NCI-H2107 treated with DMSO at 0.1 percent for 48 hours (cell line): Measurements from ENCODE around the gene KMT2C.
"Not testable (repeated sequence)": the region's sequence is repeated elsewhere in the genome, so short reads cannot be mapped to it uniquely, and the experiment has no call there.

Source experiments
- DNase-seq: peaks from one replicate; lab custom pipeline; 2025; ENCODE audit not compliant: unreplicated experiment; lab: John Stamatoyannopoulos, UW

The KMT2C gene

DNA sequence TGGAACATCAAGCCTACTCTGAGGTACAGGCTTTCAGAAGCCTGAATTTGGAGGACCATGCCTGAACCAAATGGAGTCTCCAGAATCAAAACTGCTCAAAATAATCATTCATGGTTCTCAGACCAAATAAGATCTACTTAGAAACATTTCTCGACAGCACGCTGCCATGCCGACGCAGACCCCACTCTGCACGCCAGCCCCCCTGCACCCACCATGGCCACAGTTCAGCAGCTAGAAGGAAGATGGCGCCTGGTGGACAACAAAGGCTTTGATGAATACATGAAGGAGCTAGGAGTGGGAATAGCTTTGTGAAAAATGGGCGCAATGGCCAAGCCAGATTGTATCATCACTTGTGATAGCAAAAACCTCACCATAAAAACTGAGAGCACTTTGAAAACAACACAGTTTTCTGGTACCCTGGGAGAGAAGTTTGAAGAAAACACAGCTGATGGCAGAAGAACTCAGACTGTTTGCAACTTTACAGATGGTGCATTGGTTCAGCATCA lies 6.6 kb upstream of the KMT2C start:
- no peak for DNase-seq

DNA sequence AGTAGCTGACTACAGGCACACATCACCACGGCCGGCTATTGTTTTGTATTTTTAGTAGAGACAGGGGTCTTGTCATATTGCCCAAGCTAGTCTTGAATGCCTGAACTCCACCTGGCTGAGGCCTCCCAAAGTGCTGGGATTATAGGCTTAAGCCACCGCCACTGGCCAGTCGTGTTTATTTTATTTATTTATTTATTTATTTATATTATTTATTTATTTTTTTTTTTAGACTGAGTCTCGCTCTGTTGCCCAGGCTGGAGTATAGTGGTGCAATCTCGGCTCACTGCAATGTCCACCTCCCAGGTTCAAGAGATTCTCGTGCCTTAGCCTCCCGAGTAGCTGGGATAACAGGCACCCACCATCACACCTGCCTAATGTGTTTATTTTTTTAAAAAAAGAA lies 6.0 kb upstream of the KMT2C start:
- not testable (repeated sequence) for DNase-seq

DNA sequence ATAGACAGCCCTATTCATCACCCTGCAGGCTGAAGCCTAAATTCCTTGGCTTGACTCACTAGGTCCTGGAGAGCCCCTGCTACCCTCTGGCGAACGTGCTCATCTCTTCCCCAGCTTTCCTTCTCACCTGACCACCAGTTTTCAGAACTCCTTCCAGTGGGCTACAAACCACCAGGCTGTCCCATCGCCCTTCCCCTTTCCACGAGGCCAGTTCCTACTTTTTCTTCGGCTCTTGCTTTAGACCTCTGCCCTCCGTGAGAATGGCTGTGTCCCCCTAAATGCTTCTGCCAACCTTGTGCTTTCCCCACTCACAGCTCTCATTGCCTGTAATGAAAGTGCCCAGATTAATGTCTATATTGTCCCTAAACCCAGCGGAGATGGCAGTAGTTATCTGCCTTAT lies 5.4 kb upstream of the KMT2C start:
- DNase-seq, result not testable (repeated sequence)

DNA sequence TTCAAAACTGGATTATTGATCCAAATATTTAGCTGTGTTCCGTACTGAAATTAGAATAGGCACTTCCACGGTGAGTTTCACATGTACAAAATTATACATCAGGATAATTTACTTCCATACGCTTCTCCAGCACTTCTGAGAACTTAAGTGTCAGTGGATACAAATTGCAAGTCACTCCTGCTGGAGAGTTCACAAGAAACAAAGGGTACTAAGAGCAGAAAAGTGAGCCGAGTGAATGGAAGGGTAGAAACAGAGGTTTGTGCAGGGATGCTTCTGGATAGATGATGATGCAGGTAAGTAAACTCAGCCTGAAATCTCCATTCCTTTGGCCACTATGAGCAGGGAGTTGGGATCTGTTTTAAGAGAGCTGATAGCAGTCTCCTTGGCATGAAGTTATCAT lies 2.2 kb upstream of the KMT2C start:
- DNase-seq, result not testable (repeated sequence)

DNA sequence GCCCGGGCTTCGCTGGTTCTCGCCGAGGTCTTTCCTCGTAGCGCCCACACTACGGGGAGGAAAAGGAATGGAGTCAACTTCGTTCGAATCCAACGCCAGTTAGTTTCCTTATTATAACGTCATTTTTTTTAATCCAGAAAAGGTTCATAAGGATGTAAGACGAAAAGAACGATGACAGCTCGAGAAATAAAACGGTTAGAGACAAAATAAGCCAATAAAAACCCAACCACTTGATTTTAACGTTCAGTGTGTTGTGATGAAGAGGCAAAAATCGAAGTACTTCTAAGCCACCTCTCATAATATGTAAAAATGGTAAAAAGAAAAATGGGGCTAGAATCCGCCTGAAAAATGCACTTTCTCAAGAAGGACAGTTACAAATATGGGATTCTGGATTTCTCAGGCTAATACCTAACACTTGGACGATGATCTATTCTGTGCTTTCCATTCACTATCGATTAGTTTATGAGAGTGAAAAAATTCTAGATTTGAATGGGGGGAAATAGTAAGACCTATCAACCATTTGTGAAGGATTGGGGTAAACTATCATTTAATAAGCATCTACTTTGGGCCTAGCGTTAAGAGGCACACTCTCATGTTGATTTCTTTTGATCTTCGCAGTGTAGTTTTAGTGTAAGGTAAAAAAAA lies 1.2 kb upstream of the KMT2C start:
- not testable (repeated sequence) for DNase-seq

DNA sequence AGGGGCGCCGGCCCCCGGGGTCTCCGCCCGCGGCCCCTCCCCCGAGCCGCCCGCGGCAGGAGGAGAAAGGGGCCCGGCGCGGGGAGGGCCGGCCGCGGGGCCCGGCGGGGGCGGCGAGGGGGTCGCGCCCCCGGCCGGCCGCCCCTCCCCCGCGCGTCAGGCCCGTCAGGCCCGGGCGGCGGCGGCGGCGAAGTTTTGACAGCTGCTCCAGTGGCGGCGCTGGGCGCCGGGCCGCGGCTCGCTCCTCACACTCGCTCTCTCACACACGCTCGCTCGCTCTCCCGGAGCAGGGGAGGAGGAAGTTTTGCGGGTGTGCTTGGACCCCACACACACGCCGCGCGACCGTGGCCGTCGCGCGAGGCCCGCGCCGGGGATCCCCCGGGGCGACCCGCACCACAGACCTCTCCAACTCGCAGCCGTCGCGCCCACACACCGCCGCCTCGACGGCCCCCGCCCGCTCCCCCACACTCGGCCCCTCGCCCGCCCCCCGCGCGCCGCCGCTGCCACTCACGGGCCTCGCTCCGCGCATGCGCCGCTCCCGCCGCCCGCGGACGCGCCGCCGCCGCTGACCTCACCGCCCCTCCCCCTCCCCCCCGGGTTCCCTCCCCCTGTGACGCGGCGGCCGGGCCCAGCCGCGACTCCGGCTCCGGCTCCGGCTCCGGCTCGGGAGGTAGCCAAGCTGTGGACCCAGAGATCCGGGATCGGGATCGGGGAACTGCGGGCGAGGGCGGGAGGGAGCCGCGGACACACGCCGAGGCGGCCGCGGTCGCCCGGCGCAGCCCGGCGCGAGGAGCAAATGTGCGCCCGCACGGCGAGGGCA lies 518 bp upstream of the KMT2C start:
- DNase-seq, result peak; percentile 72

DNA sequence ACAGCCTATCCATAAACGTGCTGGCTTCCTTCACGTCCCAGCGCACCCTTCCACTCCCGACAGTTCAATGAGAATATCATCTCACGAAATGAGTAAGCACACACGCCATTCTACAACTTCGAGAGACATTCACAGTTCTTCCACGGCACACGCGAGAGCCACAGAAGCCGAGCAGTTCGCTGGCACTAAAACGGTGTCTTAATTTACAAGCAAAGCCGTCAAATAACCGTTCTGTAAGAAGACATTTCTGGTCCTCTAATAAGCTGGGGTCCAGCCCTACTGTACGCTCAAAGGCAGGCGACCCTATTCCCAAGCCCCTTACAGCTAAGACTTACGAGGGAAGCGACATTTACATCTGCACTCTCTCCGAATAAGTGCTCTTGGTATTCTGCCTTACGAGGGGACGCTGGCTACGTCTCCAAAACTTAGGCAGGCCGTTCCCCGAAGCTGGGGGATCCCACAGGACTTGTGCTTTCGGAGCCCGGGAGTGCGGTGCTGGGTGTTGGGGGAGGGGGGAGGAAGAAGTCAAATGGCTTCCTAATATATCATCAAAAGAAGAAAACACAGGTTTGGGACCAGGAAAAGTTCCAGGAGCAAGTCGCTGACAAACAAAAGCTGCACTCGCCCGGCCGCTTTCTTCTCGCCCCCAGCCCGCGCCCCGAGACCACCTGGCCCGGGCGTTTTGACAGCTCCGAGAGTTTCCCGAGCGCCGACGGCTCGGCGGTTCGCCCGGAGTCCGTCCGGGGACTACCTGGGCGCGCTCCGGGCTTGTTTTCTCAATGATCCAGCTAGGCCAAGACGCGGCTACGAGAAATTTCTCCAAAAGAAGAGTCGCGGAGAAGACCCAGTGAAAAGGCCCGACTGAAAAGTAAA lies 1.1 kb downstream of the KMT2C start:
- not testable (repeated sequence) for DNase-seq

DNA sequence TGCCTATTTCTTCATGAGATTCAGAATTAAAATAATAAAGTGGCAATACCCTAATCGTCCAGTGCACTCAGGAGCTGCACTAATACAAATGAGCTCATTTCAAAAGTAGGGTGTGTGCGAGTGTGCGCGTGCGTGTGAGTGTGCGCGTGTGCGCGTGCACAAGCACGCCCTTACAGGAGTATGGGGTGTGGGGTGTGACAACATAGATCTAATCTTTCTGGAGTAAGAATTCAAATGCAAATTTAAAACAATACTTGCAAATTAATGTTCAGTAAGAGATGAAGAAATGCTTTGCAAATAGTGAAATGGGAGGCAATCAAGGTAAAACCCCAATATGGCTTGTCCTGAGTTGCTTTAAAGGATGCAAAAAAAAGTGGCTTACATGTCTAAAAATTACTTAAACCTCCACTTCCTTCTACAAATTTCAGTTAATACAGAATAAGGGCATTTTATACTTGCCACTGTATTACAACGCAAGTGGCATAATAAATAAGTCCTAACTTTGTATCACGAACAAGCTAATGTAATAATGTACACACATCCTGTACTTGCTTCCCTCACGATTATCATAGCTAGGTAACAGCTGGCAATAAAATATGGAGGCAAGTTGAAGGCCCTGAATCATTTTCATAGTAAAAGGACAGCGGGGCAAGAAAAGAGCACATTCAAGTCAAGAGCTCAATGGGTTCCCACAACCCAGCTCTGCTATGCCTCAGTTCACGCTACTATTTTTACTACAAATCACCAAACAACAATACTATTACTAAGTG lies 1.9 kb downstream of the KMT2C start:
- not testable (repeated sequence) for DNase-seq

DNA sequence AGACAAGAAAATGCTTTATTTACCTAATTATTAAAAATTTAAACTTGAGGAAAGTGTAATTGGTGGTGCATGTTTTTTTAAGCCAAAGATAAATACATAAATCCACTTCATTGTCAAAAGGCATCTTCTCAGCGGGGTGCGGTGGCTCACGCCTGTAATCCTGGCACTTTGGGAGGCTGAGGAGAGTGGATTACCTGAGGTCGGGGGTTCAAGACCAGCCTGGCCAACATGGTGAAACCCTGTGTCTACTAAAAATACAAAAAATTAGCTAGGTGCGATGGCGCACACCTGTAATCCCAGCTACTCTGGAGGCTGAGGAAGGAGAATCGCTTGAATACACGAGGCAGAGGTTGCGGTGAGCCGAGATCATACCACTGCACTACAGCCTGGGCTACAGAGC lies 3.1 kb downstream of the KMT2C start:
- not testable (repeated sequence) for DNase-seq

DNA sequence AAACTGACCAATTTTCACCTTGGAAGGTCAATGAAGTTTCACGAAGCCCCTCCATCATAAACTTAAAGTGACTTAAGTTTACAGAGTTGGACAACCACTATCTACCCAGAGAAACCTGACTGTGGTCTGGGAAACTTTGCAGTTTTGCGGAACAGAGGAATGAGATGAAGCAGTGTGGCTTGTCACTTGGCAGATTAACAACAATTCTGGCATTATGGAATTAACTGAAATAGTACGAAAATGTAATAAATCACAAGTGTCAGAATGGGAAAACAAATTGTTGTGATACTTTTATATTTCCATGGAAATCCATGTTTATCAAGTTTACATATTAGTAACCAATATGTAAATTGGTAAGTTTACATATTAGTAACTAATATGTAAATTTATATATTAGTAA lies 4.9 kb downstream of the KMT2C start:
- no peak for DNase-seq

DNA sequence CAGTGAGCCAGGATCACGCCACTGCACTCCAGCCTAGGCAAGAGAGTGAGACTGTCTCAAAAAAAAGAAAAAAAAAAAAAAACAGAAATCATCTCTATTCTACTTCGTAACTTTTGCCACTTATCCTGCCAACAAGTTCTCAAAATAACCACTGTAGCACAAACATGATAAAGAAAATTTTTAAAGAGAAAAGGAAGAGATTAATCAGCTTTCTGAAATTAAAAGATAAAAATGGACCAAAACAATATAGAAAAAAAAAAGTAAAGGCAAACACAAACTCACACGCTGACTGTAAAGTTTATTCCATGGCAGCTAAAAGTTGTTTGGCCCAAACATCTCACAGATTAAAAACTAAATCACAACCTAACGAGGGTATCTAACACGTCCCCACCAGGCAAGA lies 5.7 kb downstream of the KMT2C start:
- DNase-seq, result not testable (repeated sequence)

DNA sequence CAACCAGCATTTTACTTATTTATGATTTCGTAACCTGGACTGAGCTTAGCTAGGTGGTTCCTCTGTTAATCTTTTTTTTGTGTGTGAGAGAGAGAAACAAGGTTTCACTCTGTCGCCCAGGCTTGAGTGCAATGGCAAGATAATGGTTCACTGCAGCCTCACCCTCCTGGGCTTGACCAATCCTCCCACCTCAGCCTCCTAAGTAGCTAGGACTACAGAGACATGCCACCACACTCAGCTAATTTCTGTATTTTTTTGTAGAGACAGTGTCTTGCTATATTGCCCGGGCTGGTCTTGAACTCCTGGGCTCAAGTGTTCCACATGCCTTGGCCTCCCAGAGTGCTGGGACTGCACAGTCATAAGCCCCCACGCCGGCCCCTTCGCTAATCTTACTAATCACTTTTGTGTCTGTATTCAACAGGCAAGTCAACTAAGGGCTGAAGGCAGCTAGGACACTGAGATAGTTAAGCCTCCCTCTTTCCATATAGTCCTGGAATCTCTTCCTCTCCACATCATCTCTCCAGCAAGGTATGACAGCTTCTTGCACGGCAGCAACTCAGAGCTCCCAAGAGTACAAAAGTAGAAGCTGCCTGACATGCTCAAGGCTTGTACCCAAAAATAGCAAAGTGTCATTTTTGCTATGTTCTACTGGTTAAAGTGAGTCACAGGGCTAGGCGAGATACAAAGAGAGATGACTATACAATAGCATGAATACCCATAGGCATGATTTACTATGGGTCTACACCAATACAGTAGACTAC lies 11.3 kb downstream of the KMT2C start:
- no peak for DNase-seq

DNA sequence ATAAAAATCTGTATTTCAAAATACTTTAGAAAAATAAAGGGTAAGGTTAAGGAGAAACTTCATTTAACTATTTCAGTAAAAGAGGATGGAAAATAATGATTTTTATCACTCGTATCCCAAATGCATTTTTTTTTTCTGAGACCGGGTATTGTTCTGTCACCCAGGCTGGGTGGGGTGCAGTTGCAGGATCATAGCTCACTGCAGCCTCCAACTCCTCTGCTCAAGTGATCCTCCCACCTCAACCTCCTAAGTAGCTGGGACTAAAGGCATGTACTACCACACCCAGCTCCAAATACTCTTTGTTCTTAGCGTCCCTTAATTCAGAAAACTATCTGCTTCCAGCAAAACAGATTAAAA lies 11.8 kb downstream of the KMT2C start:
- DNase-seq, result no peak

DNA sequence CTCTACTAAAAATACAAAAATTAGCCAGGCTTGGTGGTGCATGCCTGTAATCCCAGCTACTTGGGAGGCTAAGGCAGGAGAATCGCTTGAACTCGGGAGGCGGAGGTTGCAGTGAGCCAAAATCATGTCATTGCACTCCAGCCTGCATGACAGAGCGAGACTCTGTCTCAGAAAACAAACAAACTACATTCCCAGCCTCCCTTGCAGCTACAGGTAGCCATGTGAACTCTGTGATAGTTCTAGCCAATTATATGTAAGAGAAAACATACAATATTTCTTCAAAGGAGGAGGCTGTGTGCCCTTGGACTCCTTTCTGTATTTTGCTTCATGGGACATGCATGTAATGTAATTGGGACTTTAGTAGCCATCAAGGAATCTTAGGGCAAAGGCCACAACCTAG lies 12.6 kb downstream of the KMT2C start:
- not testable (repeated sequence) for DNase-seq

DNA sequence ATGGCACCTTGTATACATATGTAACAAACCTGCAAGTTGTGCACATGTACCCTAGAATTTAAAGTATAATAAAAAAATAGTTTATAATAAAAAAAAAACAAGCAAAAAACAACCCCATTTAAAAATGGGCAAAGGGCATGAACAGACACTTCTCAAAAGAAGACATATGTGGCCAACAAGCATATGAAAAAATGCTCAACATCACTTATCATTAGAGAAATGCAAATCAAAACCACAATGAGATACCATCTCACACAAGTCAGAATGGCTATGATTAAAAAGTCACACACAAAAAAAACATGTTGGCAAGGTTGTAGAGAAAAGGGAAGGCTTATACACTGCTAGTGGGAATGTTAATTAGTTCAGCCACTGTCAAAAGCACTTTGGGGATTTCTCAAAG lies 14.9 kb downstream of the KMT2C start:
- DNase-seq, result not testable (repeated sequence)

DNA sequence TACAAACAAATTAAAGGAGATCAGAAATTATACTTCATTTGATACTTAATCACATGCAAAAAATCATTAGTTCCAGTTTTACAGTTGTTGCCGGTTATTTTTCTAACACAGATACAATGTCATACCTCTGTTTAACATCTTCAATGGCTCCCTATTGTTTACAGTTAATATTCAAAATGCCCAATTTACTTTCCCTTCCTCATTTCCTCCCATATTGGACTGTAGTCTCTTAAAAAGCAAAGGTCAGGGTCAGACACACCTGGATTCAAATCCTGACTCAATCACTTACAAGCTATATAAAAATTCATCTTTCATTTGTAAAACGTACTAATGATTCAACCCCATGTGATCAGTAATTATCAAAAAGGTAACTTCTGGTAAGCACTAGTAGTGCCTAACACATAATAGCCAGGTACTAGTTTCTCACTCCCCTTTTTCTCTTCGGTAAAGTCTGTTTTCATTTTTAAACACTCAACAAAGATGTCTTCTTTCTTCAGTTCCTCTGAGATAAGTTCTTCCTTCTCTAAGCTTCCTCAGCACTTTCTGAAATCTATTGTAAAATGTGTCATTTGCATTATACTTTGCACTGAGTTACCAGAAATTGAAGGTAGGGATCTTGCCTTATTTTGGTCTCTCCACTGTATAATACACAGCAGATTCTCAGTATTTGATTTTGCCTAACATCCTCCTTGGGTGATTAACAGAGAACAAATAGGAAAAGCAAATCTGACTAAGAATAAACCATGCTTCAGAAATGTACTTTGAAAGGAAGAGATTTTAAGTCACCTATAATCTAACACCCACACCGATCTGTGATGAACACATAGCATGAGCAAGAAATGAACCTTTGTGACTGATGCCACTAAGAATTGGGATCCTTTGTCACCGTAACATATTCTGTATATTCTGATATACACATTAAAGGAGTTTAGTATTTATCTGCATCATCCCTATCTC lies 16.1 kb downstream of the KMT2C start:
- no peak for DNase-seq

DNA sequence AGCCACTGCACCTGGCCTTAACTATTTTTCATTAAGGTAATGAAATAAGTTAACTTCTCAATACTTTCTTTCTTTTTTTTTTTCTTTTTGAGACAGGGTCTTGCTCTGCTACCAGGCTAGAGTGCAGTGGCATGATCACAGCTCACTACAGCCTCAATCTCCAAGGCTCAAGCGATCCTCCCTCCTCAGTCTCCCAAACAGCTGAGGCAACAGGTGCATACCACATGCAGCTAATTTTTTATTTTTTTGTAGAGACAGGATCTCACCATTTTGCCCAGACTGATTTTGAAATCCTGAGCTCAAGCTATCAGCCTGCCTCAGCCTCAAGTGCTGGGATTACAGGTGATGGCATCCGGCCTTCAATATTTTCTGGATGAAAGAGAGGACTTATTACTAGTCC lies 21.0 kb downstream of the KMT2C start:
- DNase-seq, result no peak

DNA sequence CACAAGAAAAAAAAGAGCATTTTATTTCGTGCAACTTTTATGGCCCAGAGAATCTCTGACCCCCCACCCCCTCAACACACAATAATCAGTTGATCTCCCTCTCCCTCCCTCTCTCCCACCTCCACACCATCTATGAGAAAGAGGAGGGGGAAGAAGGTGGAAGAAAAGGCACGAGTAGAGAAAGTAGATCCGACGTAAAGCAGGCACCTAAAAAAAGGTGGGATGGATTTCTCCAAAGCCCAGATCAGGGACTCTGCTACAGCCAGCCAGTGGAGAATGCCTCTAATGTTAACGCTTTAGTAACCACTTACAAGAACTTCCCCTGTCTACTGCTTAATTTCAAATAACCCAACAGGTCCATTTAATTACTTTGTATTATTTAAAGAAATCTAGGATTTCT lies 24.4 kb downstream of the KMT2C start:
- DNase-seq, result no peak

DNA sequence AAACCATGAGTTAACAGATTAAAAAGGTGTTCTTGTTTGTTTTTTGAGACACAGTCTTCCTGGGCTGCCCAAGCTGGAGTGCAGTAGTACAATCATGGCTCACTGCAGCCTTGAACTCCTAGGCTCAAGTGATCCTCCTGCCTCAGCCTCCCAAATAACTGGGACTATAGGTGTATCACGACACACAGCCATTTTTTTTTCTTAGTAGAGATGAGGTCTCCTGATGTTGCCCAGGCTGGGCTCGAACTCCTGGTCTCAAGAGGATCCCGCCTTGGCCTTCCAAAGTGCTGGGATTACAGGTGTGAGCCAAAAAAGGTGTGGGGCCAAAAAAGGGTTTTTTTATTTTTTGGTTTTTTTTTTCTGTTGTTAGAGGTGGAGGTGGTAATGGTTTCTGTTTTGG lies 29.3 kb downstream of the KMT2C start:
- DNase-seq, result no peak
